Measurements from ENCODE around the gene BICD1. TPM values are rescaled to one million over a fixed set of nuclear protein-coding genes. Genes with fewer than 3 reads are reported as not detected.

Gene BICD1
- total and polyA plus RNA-seq, 9 donors = 7.7 to 16.9 (median 9.4) TPM

DNA sequence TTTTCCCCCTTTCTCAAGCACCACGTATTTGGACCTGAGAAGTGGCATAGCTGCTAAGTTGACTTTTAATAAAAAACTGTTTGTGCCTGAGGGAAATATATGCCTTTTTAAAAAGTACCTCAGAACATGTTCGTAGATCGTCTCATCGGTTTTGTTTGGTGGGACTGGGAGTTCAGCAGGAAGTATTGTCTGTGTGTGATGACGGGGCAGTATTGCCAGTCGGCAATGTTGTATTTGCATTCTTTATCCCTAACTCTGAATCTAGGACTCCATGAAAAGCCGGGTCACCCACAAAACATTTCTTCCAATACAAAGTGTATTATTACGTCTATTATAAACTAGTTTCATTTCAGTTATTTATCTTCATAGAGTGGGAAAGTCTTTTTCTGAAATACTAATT is 273.0 kb downstream of the BICD1 start:
- Histone ChIP-seq H3K27ac (ENCODE audit: low read length) (no peak overlapping the region), H3K9me3 (replicated peaks; ENCODE audit: control insufficient read depth, low read depth, low read length) (no peaks in the 10 kb centered on the region), H3K36me3 (ENCODE audit: control insufficient read depth, insufficient read depth, low read length) (no peaks in the 10 kb centered on the region), H3K27me3 (ENCODE audit: control insufficient read depth, insufficient read depth, low read length) (no peaks in the 10 kb centered on the region), H3K4me1 (ENCODE audit: control insufficient read depth, insufficient read depth, low read length) (no peaks in the 10 kb centered on the region), H3K4me3 (ENCODE audit: low read length) (no peak overlapping the region)
- no CpG with 5 or more reads among the region's 8 CpGs for WGBS (ENCODE audit: insufficient coverage)
- no peak for DNase-seq

DNA sequence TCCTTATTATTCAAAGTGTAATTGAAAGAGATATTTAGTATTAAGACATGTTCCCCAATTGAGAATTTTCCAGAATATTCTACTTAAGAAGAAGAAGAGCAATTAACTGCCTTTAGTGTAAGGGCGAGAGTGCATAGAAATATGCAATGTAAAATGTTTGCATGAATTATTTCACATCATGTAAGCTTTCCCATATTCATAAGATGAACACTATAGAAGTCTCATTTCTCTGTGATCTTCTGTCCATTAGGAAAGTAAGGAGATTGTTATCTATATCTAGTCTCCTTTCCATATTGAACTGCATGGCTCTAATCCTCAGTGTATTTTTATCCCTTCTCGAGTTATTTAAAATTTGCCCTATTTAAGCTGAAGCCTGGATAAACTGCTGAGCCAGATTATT is 275.6 kb downstream of the BICD1 start:
- no peaks in the 10 kb centered on the region for H3K36me3 ChIP-seq (ENCODE audit: control insufficient read depth, insufficient read depth, low read length)
- WGBS (ENCODE audit: insufficient coverage) = no CpG with 5 or more reads among the region's 2 CpGs
- H3K4me3 ChIP-seq (ENCODE audit: low read length) = no peak overlapping the region
- no peak overlapping the region for H3K27ac ChIP-seq (ENCODE audit: low read length)
- no peaks in the 10 kb centered on the region for H3K4me1 ChIP-seq (ENCODE audit: control insufficient read depth, insufficient read depth, low read length)
- no peaks in the 10 kb centered on the region for H3K9me3 ChIP-seq (replicated peaks; ENCODE audit: control insufficient read depth, low read depth, low read length)
- H3K27me3 ChIP-seq (ENCODE audit: control insufficient read depth, insufficient read depth, low read length) = no peaks in the 10 kb centered on the region
- no peak for DNase-seq

GRCh38 chr12:32390572-32391219 is 284.0 kb downstream of the BICD1 start:
- Histone ChIP-seq H3K36me3 (ENCODE audit: control insufficient read depth, insufficient read depth, low read length) (no peaks in the 10 kb centered on the region), H3K4me1 (ENCODE audit: control insufficient read depth, insufficient read depth, low read length) (no peaks in the 10 kb centered on the region), H3K27me3 (ENCODE audit: control insufficient read depth, insufficient read depth, low read length) (no peaks in the 10 kb centered on the region), H3K9me3 (replicated peaks; ENCODE audit: control insufficient read depth, low read depth, low read length) (peaks cover 3% of the 10 kb centered on the region), H3K27ac (ENCODE audit: low read length) (no peak overlapping the region), H3K4me3 (ENCODE audit: low read length) (peak overlapping the region; percentile 17)
- 27% methylated on average over 47 of the region's 47 CpGs for WGBS (ENCODE audit: insufficient coverage)
- DNase-seq = peak; percentile 54

GRCh38 chr12:32395026-32395425 is 288.4 kb downstream of the BICD1 start:
- H3K4me3 ChIP-seq (ENCODE audit: low read length) = no peak overlapping the region
- DNase-seq = no peak
- peaks cover 8% of the 10 kb centered on the region for H3K4me1 ChIP-seq (ENCODE audit: control insufficient read depth, insufficient read depth, low read length)
- peaks cover 16% of the 10 kb centered on the region for H3K27me3 ChIP-seq (ENCODE audit: control insufficient read depth, insufficient read depth, low read length)
- no peaks in the 10 kb centered on the region for H3K36me3 ChIP-seq (ENCODE audit: control insufficient read depth, insufficient read depth, low read length)
- H3K9me3 ChIP-seq (replicated peaks; ENCODE audit: control insufficient read depth, low read depth, low read length) = peaks cover 3% of the 10 kb centered on the region
- H3K27ac ChIP-seq (ENCODE audit: low read length) = no peak overlapping the region

DNA sequence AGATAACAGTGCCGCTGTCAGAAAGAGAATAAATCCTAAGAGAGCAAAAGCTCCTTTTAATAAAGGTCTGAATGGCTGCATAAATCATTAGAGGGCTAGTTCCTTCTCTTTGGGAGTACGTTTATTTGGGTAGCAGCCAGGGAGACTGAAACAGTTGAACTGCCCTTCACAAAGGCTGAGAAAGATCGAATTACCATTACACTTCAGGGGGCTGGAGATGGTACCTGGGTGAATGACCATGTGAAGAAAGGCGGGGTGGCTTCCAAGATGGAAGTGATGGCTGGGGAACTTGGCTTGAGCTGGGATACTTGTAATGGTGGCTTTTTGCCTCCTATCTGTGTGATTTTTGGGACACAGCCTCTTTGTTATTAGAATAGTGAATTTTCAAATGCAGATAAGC is 291.0 kb downstream of the BICD1 start:
- DNase-seq = peak; percentile 6
- H3K27me3 ChIP-seq (ENCODE audit: control insufficient read depth, insufficient read depth, low read length) = peaks cover 31% of the 10 kb centered on the region
- no peak overlapping the region for H3K27ac ChIP-seq (ENCODE audit: low read length)
- H3K36me3 ChIP-seq (ENCODE audit: control insufficient read depth, insufficient read depth, low read length) = no peaks in the 10 kb centered on the region
- no peak overlapping the region for H3K4me3 ChIP-seq (ENCODE audit: low read length)
- no peaks in the 10 kb centered on the region for H3K9me3 ChIP-seq (replicated peaks; ENCODE audit: control insufficient read depth, low read depth, low read length)
- WGBS (ENCODE audit: insufficient coverage) = 74% methylated on average over 2 of the region's 4 CpGs
- H3K4me1 ChIP-seq (ENCODE audit: control insufficient read depth, insufficient read depth, low read length) = peaks cover 11% of the 10 kb centered on the region

- Histone ChIP-seq H3K27me3 (ENCODE audit: control insufficient read depth, insufficient read depth, low read length) (peaks cover 31% of the 10 kb centered on the region), H3K9me3 (replicated peaks; ENCODE audit: control insufficient read depth, low read depth, low read length) (no peaks in the 10 kb centered on the region), H3K36me3 (ENCODE audit: control insufficient read depth, insufficient read depth, low read length) (no peaks in the 10 kb centered on the region), H3K4me1 (ENCODE audit: control insufficient read depth, insufficient read depth, low read length) (peaks cover 11% of the 10 kb centered on the region), H3K4me3 (ENCODE audit: low read length) (no peak overlapping the region), H3K27ac (ENCODE audit: low read length) (no peak overlapping the region)
- WGBS (ENCODE audit: insufficient coverage) = 96% methylated on average over 3 of the region's 4 CpGs
- no peak for DNase-seq
These were observed 291.5 kb downstream of the BICD1 start for GRCh38 chr12:32398181-32398580.

GRCh38 chr12:32398816-32399369 is 292.2 kb downstream of the BICD1 start:
- H3K4me3 ChIP-seq (ENCODE audit: low read length) = peak overlapping the region; percentile 62
- H3K27ac ChIP-seq (ENCODE audit: low read length) = no peak overlapping the region
- H3K9me3 ChIP-seq (replicated peaks; ENCODE audit: control insufficient read depth, low read depth, low read length) = no peaks in the 10 kb centered on the region
- DNase-seq = no peak
- peaks cover 11% of the 10 kb centered on the region for H3K4me1 ChIP-seq (ENCODE audit: control insufficient read depth, insufficient read depth, low read length)
- no peaks in the 10 kb centered on the region for H3K36me3 ChIP-seq (ENCODE audit: control insufficient read depth, insufficient read depth, low read length)
- H3K27me3 ChIP-seq (ENCODE audit: control insufficient read depth, insufficient read depth, low read length) = peaks cover 31% of the 10 kb centered on the region
- 3% methylated on average over 35 of the region's 36 CpGs for WGBS (ENCODE audit: insufficient coverage)

- peak; percentile 81 for DNase-seq
- Histone ChIP-seq H3K27ac (ENCODE audit: low read length) (no peak within 1 kb of the TSS), H3K4me3 (ENCODE audit: low read length) (peak within 1 kb of the TSS; percentile 62), H3K36me3 (ENCODE audit: control insufficient read depth, insufficient read depth, low read length) (no peaks in the 10 kb centered on the region), H3K9me3 (replicated peaks; ENCODE audit: control insufficient read depth, low read depth, low read length) (no peaks in the 10 kb centered on the region), H3K4me1 (ENCODE audit: control insufficient read depth, insufficient read depth, low read length) (peaks cover 11% of the 10 kb centered on the region), H3K27me3 (ENCODE audit: control insufficient read depth, insufficient read depth, low read length) (peaks cover 31% of the 10 kb centered on the region)
- WGBS (ENCODE audit: insufficient coverage) = under 1% methylated on average over 74 of the region's 82 CpGs
These were observed 292.9 kb downstream of the BICD1 start, which contains the start of gene FGD4 for GRCh38 chr12:32399370-32400113. Gene FGD4 (plus strand): TSS chr12:32399558.

- Histone ChIP-seq H3K36me3 (ENCODE audit: control insufficient read depth, insufficient read depth, low read length) (no peaks in the 10 kb centered on the region), H3K4me1 (ENCODE audit: control insufficient read depth, insufficient read depth, low read length) (peaks cover 11% of the 10 kb centered on the region), H3K27ac (ENCODE audit: low read length) (no peak overlapping the region), H3K27me3 (ENCODE audit: control insufficient read depth, insufficient read depth, low read length) (peaks cover 31% of the 10 kb centered on the region), H3K9me3 (replicated peaks; ENCODE audit: control insufficient read depth, low read depth, low read length) (no peaks in the 10 kb centered on the region), H3K4me3 (ENCODE audit: low read length) (peak overlapping the region; percentile 62)
- no peak for DNase-seq
- 12% methylated on average over 6 of the region's 15 CpGs for WGBS (ENCODE audit: insufficient coverage)
These were observed 293.5 kb downstream of the BICD1 start for GRCh38 chr12:32400114-32400672.

GRCh38 chr12:32400866-32401265 is 294.2 kb downstream of the BICD1 start:
- Histone ChIP-seq H3K9me3 (replicated peaks; ENCODE audit: control insufficient read depth, low read depth, low read length) (no peaks in the 10 kb centered on the region), H3K27ac (ENCODE audit: low read length) (no peak overlapping the region), H3K4me1 (ENCODE audit: control insufficient read depth, insufficient read depth, low read length) (peaks cover 11% of the 10 kb centered on the region), H3K36me3 (ENCODE audit: control insufficient read depth, insufficient read depth, low read length) (no peaks in the 10 kb centered on the region), H3K27me3 (ENCODE audit: control insufficient read depth, insufficient read depth, low read length) (peaks cover 31% of the 10 kb centered on the region), H3K4me3 (ENCODE audit: low read length) (no peak overlapping the region)
- DNase-seq = no peak
- WGBS (ENCODE audit: insufficient coverage) = no CpG with 5 or more reads among the region's 2 CpGs
